HG03442 (cell line): ENCODE results near the gene CTBP1.

ENCODE experiments used
- ATAC-seq: cut with Tn5 transposase; IDR thresholded peaks from one replicate; pipeline ENCODE4 v1.9.1; 2021; ENCODE audit warnings: mild to moderate bottlenecking, moderate library complexity; ENCODE audit not compliant: unreplicated experiment

The CTBP1 gene

GRCh38 chr4:1225272-1226143 is 23.4 kb downstream of the CTBP1 start:
- ATAC-seq: no peak

- ATAC-seq: no peak
Measured at GRCh38 chr4:1223841-1224809, 24.8 kb downstream of the CTBP1 start.

- no peak for ATAC-seq
Measured at GRCh38 chr4:1222938-1223690, 25.8 kb downstream of the CTBP1 start.

GRCh38 chr4:1222036-1222789 is 26.7 kb downstream of the CTBP1 start:
- no peak for ATAC-seq

- no peak for ATAC-seq
Measured at GRCh38 chr4:1221155-1221870, 27.6 kb downstream of the CTBP1 start.

- no peak for ATAC-seq
Measured at GRCh38 chr4:1220566-1220965, 28.4 kb downstream of the CTBP1 start.

- ATAC-seq: no peak
Measured at GRCh38 chr4:1219566-1219950, 29.4 kb downstream of the CTBP1 start.

- ATAC-seq: peak; percentile 66
Measured at GRCh38 chr4:1218634-1219565, 30.0 kb downstream of the CTBP1 start.

- no peak for ATAC-seq
Measured at GRCh38 chr4:1217366-1217765, 31.6 kb downstream of the CTBP1 start.

GRCh38 chr4:1216869-1217294 is 32.0 kb downstream of the CTBP1 start:
- ATAC-seq: no peak

GRCh38 chr4:1216076-1216614 is 32.8 kb downstream of the CTBP1 start:
- ATAC-seq: no peak

GRCh38 chr4:1215141-1216075 is 33.5 kb downstream of the CTBP1 start:
- ATAC-seq: peak; percentile 26

- ATAC-seq: no peak
Measured at GRCh38 chr4:1214101-1215095, 34.5 kb downstream of the CTBP1 start.

GRCh38 chr4:1213336-1213995 is 35.5 kb downstream of the CTBP1 start:
- ATAC-seq: no peak

GRCh38 chr4:1212546-1213335 is 36.2 kb downstream of the CTBP1 start:
- no peak for ATAC-seq
